Measurements from ENCODE around the gene SCGB1D4. TPM values are rescaled to one million over a fixed set of nuclear protein-coding genes. Genes with fewer than 3 reads are reported as not detected.
"Not testable (repeated sequence)": the region's sequence is repeated elsewhere in the genome, so short reads cannot be mapped to it uniquely, and the experiment has no call there.

SCGB1D4 gene
- total RNA-seq = not detected

GRCh38 chr11:62298975-62299374 lies at the start of gene SCGB1D4:
SCGB1D4 (minus strand) TSS chr11:62299075; CDS start chr11:62299010, 65 bp downstream.
- Histone ChIP-seq H3K27ac (no peak within 1 kb of the TSS), H3K9me3 (no peaks in the 10 kb centered on the region), H3K36me3 (no peaks in the 10 kb centered on the region), H3K4me1 (no peaks in the 10 kb centered on the region), H3K4me3 (no peak within 1 kb of the TSS), H3K27me3 (no peaks in the 10 kb centered on the region)
- intact Hi-C loops (cut with DNase I) = no loop called here
- TF ChIP-seq POLR2A (IDR thresholded peaks at IDR 0.05) (no peak), POLR2AphosphoS5 (IDR thresholded peaks at IDR 0.05; ENCODE audit: insufficient read depth in 1 of 2, low read depth in 1 of 2) (no peak), CTCF (IDR thresholded peaks at IDR 0.05) (no peak)
- DNase-seq (ENCODE audit: extremely low spot score in 2 of 2) = peak in 1 of 2 donors; percentile 67

- intact Hi-C loops (cut with DNase I) = no loop called here
- TF ChIP-seq CTCF (IDR thresholded peaks at IDR 0.05) (no peak), POLR2AphosphoS5 (IDR thresholded peaks at IDR 0.05; ENCODE audit: insufficient read depth in 1 of 2, low read depth in 1 of 2) (no peak)
- Histone ChIP-seq H3K27me3 (no peaks in the 10 kb centered on the region), H3K4me3 (no peak overlapping the region), H3K27ac (no peak overlapping the region), H3K36me3 (no peaks in the 10 kb centered on the region), H3K9me3 (no peaks in the 10 kb centered on the region), H3K4me1 (no peaks in the 10 kb centered on the region)
- DNase-seq (ENCODE audit: extremely low spot score in 2 of 2) = no peak
These were observed 47.0 kb upstream of the SCGB1D4 start for GRCh38 chr11:62345861-62346260.

GRCh38 chr11:62344210-62344609 lies 45.3 kb upstream of the SCGB1D4 start:
- Histone ChIP-seq H3K4me3 (no peak overlapping the region), H3K27me3 (no peaks in the 10 kb centered on the region), H3K36me3 (no peaks in the 10 kb centered on the region), H3K9me3 (no peaks in the 10 kb centered on the region), H3K27ac (no peak overlapping the region), H3K4me1 (no peaks in the 10 kb centered on the region)
- TF ChIP-seq POLR2A (IDR thresholded peaks at IDR 0.05) = no peak
- intact Hi-C loops (cut with DNase I) = no loop called here
- no peak for DNase-seq (ENCODE audit: extremely low spot score in 2 of 2)

GRCh38 chr11:62343646-62344190 lies 44.8 kb upstream of the SCGB1D4 start:
- H3K36me3 ChIP-seq; DNase-seq (ENCODE audit: extremely low spot score in 2 of 2); H3K4me1 ChIP-seq; H3K27me3 ChIP-seq; H3K4me3 ChIP-seq; H3K9me3 ChIP-seq; intact Hi-C loops (cut with DNase I); H3K27ac ChIP-seq: not testable (repeated sequence)

GRCh38 chr11:62341588-62341987 lies 42.7 kb upstream of the SCGB1D4 start:
- no peak for TF ChIP-seq POLR2AphosphoS5 (IDR thresholded peaks at IDR 0.05; ENCODE audit: insufficient read depth in 1 of 2, low read depth in 1 of 2)
- TF ChIP-seq POLR2A (IDR thresholded peaks at IDR 0.05) = no peak
- no peak for TF ChIP-seq CTCF (IDR thresholded peaks at IDR 0.05)
- intact Hi-C loops (cut with DNase I) = no loop called here
- Histone ChIP-seq H3K27me3 (no peaks in the 10 kb centered on the region), H3K36me3 (no peaks in the 10 kb centered on the region), H3K9me3 (no peaks in the 10 kb centered on the region), H3K4me3 (no peak overlapping the region), H3K4me1 (peaks cover 9% of the 10 kb centered on the region), H3K27ac (no peak overlapping the region)
- no peak for DNase-seq (ENCODE audit: extremely low spot score in 2 of 2)

GRCh38 chr11:62340269-62340901 lies 41.5 kb upstream of the SCGB1D4 start:
- no peak overlapping the region for H3K27ac ChIP-seq
- H3K36me3 ChIP-seq = no peaks in the 10 kb centered on the region
- intact Hi-C loops (cut with DNase I) = no loop called here
- H3K4me3 ChIP-seq = no peak overlapping the region
- no peak for DNase-seq (ENCODE audit: extremely low spot score in 2 of 2)
- H3K27me3 ChIP-seq = no peaks in the 10 kb centered on the region
- peaks cover 9% of the 10 kb centered on the region for H3K4me1 ChIP-seq
- no peak for TF ChIP-seq POLR2A (IDR thresholded peaks at IDR 0.05)
- TF ChIP-seq CTCF (IDR thresholded peaks at IDR 0.05) = peak in 2 of 3 experiments; percentile 40 to 42
- no peaks in the 10 kb centered on the region for H3K9me3 ChIP-seq

Measured in vagina (tissue), 2 donors.